DOHH2 (cell line): ENCODE results near the gene STRADA.

Source experiments
- H3F3A ChIP-seq: fragments of 200-600 bp; sonication (generic), shearing (Covaris generic); 2 replicates; pipeline ENCODE4 v1.6.0; 2016; ENCODE audit warnings: antibody characterized with exemption, mild to moderate bottlenecking; ENCODE audit not compliant: control insufficient read depth, insufficient read depth
- H3K27ac ChIP-seq: fragments of 200-600 bp; sonication (generic); 2 replicates; pipeline ENCODE4 v1.5.1; 2014; ENCODE audit warnings: low read depth, mild to moderate bottlenecking, low read length, moderate library complexity
- H3K27me3 ChIP-seq: fragments of 200-600 bp; sonication (generic); 2 replicates; pipeline ENCODE4 v1.6.1; 2014; ENCODE audit warnings: mild to moderate bottlenecking, low read length, mixed read lengths; ENCODE audit not compliant: control insufficient read depth
- H3K36me3 ChIP-seq: fragments of 200-600 bp; sonication (generic); 2 replicates; pipeline ENCODE4 v1.6.1; 2014; ENCODE audit warnings: mild to moderate bottlenecking, low read length, moderate library complexity, mixed read lengths; ENCODE audit not compliant: control insufficient read depth
- H3K4me1 ChIP-seq: fragments of 200-600 bp; sonication (generic); 2 replicates; pipeline ENCODE4 v1.6.1; 2014; ENCODE audit warnings: mild to moderate bottlenecking, low read length, mixed read lengths; ENCODE audit not compliant: control insufficient read depth
- H3K4me2 ChIP-seq: fragments of 200-600 bp; sonication (generic); 2 replicates; pipeline ENCODE4 v1.6.0; 2014; ENCODE audit warnings: mild to moderate bottlenecking, low read length, moderate library complexity
- H3K4me3 ChIP-seq: fragments of 200-600 bp; sonication (generic); 2 replicates; pipeline ENCODE4 v1.5.1; 2014; ENCODE audit warnings: mild to moderate bottlenecking, low read length, mixed read lengths
- H3K79me2 ChIP-seq: fragments of 200-600 bp; sonication (generic); 2 replicates; pipeline ENCODE4 v1.6.1; 2014; ENCODE audit warnings: mild to moderate bottlenecking, low read length, mixed read lengths; ENCODE audit not compliant: control insufficient read depth
- H3K9me2 ChIP-seq: fragments of 200-600 bp; sonication (generic); replicated peaks from 2 replicates; pipeline ENCODE4 v1.6.1; 2014; ENCODE audit warnings: mild to moderate bottlenecking, low read length, mixed read lengths; ENCODE audit not compliant: control insufficient read depth
- H3K9me3 ChIP-seq: fragments of 200-600 bp; sonication (generic); 2 replicates; pipeline ENCODE4 v1.6.1; 2014; ENCODE audit warnings: antibody characterized with exemption, low read length, mixed read lengths; ENCODE audit not compliant: control insufficient read depth, insufficient read depth
- H4K20me1 ChIP-seq: fragments of 200-600 bp; sonication (generic); 2 replicates; pipeline ENCODE4 v1.6.0; 2014; ENCODE audit warnings: low read depth, mild to moderate bottlenecking, antibody characterized with exemption, low read length, moderate library complexity; ENCODE audit not compliant: control insufficient read depth, insufficient read depth
- CTCF ChIP-seq: fragments of 200-600 bp; sonication (generic); IDR thresholded peaks from one replicate; pipeline ENCODE4 v1.5.1; 2014; ENCODE audit warnings: antibody characterized with exemption, mild to moderate bottlenecking, low read depth, low read length; ENCODE audit not compliant: poor library complexity, severe bottlenecking
- EZH2phosphoT487 ChIP-seq: fragments of 200-600 bp; sonication (generic); IDR thresholded peaks from 2 replicates; pipeline ENCODE4 v1.6.1; 2017; ENCODE audit warnings: borderline replicate concordance, mild to moderate bottlenecking, antibody characterized with exemption, low read length, moderate library complexity, mixed read lengths

STRADA gene

GRCh38 chr17:63692195-63692816, 49.3 kb downstream of the STRADA start:
- peaks cover 31% of the 10 kb centered on the region for H3K4me1 ChIP-seq
- peaks cover 29% of the 10 kb centered on the region for H3F3A ChIP-seq
- TF ChIP-seq CTCF (peak; percentile 22), EZH2phosphoT487 (no peak)
- no peaks in the 10 kb centered on the region; the same call in 1 of the 2 replicates for H4K20me1 ChIP-seq
- H3K27ac ChIP-seq = no peak overlapping the region
- no peak overlapping the region for H3K4me2 ChIP-seq
- no peaks in the 10 kb centered on the region for H3K27me3 ChIP-seq
- no peaks in the 10 kb centered on the region for H3K9me2 ChIP-seq
- no peak overlapping the region for H3K4me3 ChIP-seq
- peaks cover 63% of the 10 kb centered on the region for H3K36me3 ChIP-seq
- H3K79me2 ChIP-seq = peaks cover 9% of the 10 kb centered on the region
- H3K9me3 ChIP-seq = no peaks in the 10 kb centered on the region

GRCh38 chr17:63689479-63689878, 52.1 kb downstream of the STRADA start:
- no peaks in the 10 kb centered on the region for H4K20me1 ChIP-seq
- no peaks in the 10 kb centered on the region for H3K9me2 ChIP-seq
- 0 out of 2 replicates have a peak, but pooled peaks cover 3% of the 10 kb centered on the region for H3F3A ChIP-seq
- peaks cover 53% of the 10 kb centered on the region for H3K36me3 ChIP-seq
- H3K4me3 ChIP-seq = no peak overlapping the region
- H3K27ac ChIP-seq = no peak overlapping the region
- H3K27me3 ChIP-seq = no peaks in the 10 kb centered on the region
- H3K4me2 ChIP-seq = no peak overlapping the region
- H3K4me1 ChIP-seq = peaks cover 3% of the 10 kb centered on the region
- TF ChIP-seq CTCF (no peak), EZH2phosphoT487 (no peak)
- H3K9me3 ChIP-seq = no peaks in the 10 kb centered on the region
- H3K79me2 ChIP-seq = no peaks in the 10 kb centered on the region

- Histone ChIP-seq H3K27ac (no peak overlapping the region), H3K9me3 (no peaks in the 10 kb centered on the region), H3K79me2 (no peaks in the 10 kb centered on the region), H3K27me3 (no peaks in the 10 kb centered on the region), H4K20me1 (no peaks in the 10 kb centered on the region), H3K4me2 (no peak overlapping the region), H3K4me3 (no peak overlapping the region), H3K36me3 (peaks cover 54% of the 10 kb centered on the region), H3K9me2 (no peaks in the 10 kb centered on the region), H3F3A (no peaks in the 10 kb centered on the region), H3K4me1 (no peaks in the 10 kb centered on the region)
- no peak for TF ChIP-seq CTCF
- no peak for TF ChIP-seq EZH2phosphoT487
Observed at GRCh38 chr17:63688396-63689020, 53.1 kb downstream of the STRADA start.
